H9 (cell line): ENCODE data around the gene PAXX. TPM values are rescaled to one million over a fixed set of nuclear protein-coding genes. Genes with fewer than 3 reads are reported as not detected.

Source experiments
- DNase-seq: peaks from one replicate; pipeline ENCODE4 v3.0.0-alpha.2; 2017
- H2AFZ ChIP-seq: one replicate; pipeline ENCODE4 v1.6.1; 2013; ENCODE audit warnings: mild to moderate bottlenecking, low read length, control low read depth, moderate library complexity
- H2AK5ac ChIP-seq: 2 replicates; pipeline ENCODE4 v1.6.1; 2013; ENCODE audit warnings: low read length, control low read depth, mixed read lengths; ENCODE audit not compliant: insufficient read length
- H2BK120ac ChIP-seq: one replicate; pipeline ENCODE4 v1.6.1; 2013; ENCODE audit warnings: low read depth, mild to moderate bottlenecking, low read length, control low read depth, inconsistent platforms; ENCODE audit not compliant: poor library complexity, severe bottlenecking
- H2BK12ac ChIP-seq: 2 replicates; pipeline ENCODE4 v1.6.1; 2013; ENCODE audit warnings: low read length, control low read depth, mixed read lengths, low read depth; ENCODE audit not compliant: insufficient read length
- H2BK15ac ChIP-seq: 2 replicates; pipeline ENCODE4 v1.6.1; 2013; ENCODE audit warnings: low read depth, low read length, control low read depth
- H2BK20ac ChIP-seq: one replicate; pipeline ENCODE4 v1.6.1; 2013; ENCODE audit warnings: low read depth, mild to moderate bottlenecking, low read length, control low read depth, inconsistent platforms; ENCODE audit not compliant: poor library complexity, severe bottlenecking
- H2BK5ac ChIP-seq: 2 replicates; pipeline ENCODE4 v1.6.1; 2013; ENCODE audit warnings: low read length, control low read depth, mixed read lengths; ENCODE audit not compliant: insufficient read length
- H3K14ac ChIP-seq: 2 replicates; pipeline ENCODE4 v1.6.1; 2013; ENCODE audit warnings: low read length, control low read depth; ENCODE audit not compliant: insufficient read depth
- H3K18ac ChIP-seq: 2 replicates; pipeline ENCODE4 v1.6.1; 2013; ENCODE audit warnings: low read depth, mild to moderate bottlenecking, mixed read lengths, low read length, control low read depth; ENCODE audit not compliant: insufficient read length
- H3K23ac ChIP-seq: 2 replicates; pipeline ENCODE4 v1.6.1; 2013; ENCODE audit warnings: low read length, control low read depth, mixed read lengths, low read depth; ENCODE audit not compliant: insufficient read length
- H3K23me2 ChIP-seq: 2 replicates; pipeline ENCODE4 v1.6.1; 2013; ENCODE audit warnings: low read depth, mild to moderate bottlenecking, mixed read lengths, low read length, control low read depth; ENCODE audit not compliant: insufficient read length, poor library complexity, severe bottlenecking
- H3K27ac ChIP-seq: 2 replicates; pipeline ENCODE4 v1.5.1; 2013; ENCODE audit warnings: low read length, control low read depth, mixed read lengths, low read depth; ENCODE audit not compliant: insufficient read length
- H3K27me3 ChIP-seq: 2 replicates; pipeline ENCODE4 v1.6.1; 2013; ENCODE audit warnings: low read length, control low read depth, inconsistent platforms; ENCODE audit not compliant: insufficient read depth
- H3K4ac ChIP-seq: 2 replicates; pipeline ENCODE4 v1.6.1; 2013; ENCODE audit warnings: low read depth, mild to moderate bottlenecking, control low read depth, inconsistent platforms, low read length, moderate library complexity
- H3K4me1 ChIP-seq: 2 replicates; pipeline ENCODE4 v1.6.1; 2013; ENCODE audit warnings: low read length, control low read depth, inconsistent platforms; ENCODE audit not compliant: insufficient read depth
- H3K4me2 ChIP-seq: 2 replicates; pipeline ENCODE4 v1.6.1; 2013; ENCODE audit warnings: low read length, control low read depth, mixed read lengths; ENCODE audit not compliant: insufficient read length, insufficient read depth
- H3K56ac ChIP-seq: 2 replicates; pipeline ENCODE4 v1.6.1; 2013; ENCODE audit warnings: low read depth, mild to moderate bottlenecking, mixed read lengths, low read length, control low read depth; ENCODE audit not compliant: insufficient read length
- H3K79me1 ChIP-seq: 2 replicates; pipeline ENCODE4 v1.6.1; 2013; ENCODE audit warnings: low read depth, mild to moderate bottlenecking, moderate library complexity, low read length, control low read depth, inconsistent platforms; ENCODE audit not compliant: insufficient read depth, poor library complexity, severe bottlenecking
- H3K79me2 ChIP-seq: 2 replicates; pipeline ENCODE4 v1.6.1; 2013; ENCODE audit warnings: low read length, control low read depth, inconsistent platforms; ENCODE audit not compliant: insufficient read depth
- H3K9ac ChIP-seq: 2 replicates; pipeline ENCODE4 v1.6.1; 2013; ENCODE audit warnings: low read length, control low read depth, mixed read lengths; ENCODE audit not compliant: insufficient read length; ENCODE audit errors: extremely low read depth
- H3K9me3 ChIP-seq: one replicate; pipeline ENCODE4 v1.6.1; 2013; ENCODE audit warnings: low read depth, low read length, inconsistent platforms; ENCODE audit not compliant: control insufficient read depth
- H3T11ph ChIP-seq: one replicate; pipeline ENCODE4 v1.6.1; 2013; ENCODE audit warnings: mild to moderate bottlenecking, low read length, control low read depth, inconsistent platforms
- H4K20me1 ChIP-seq: one replicate; pipeline ENCODE4 v1.6.1; 2013; ENCODE audit not compliant: control insufficient read depth, insufficient read length, insufficient read depth
- H4K5ac ChIP-seq: 2 replicates; pipeline ENCODE4 v1.6.1; 2013; ENCODE audit warnings: low read depth, mild to moderate bottlenecking, mixed read lengths, low read length, control low read depth; ENCODE audit not compliant: insufficient read length
- H4K8ac ChIP-seq: replicated peaks from 2 replicates; pipeline ENCODE4 v1.6.1; 2013; ENCODE audit warnings: low read length, control low read depth, mixed read lengths, low read depth; ENCODE audit not compliant: insufficient read length
- H4K91ac ChIP-seq: 2 replicates; pipeline ENCODE4 v1.6.1; 2013; ENCODE audit warnings: low read depth, mild to moderate bottlenecking, moderate library complexity, mixed read lengths, low read length, control low read depth; ENCODE audit not compliant: insufficient read length
- H3K27ac Mint-ChIP-seq, 3 experiments: 2 replicates in 2 of 3; 3 replicates in 1 of 3; pipeline ENCODE4 v1.8.0; 2020 to 2021; ENCODE audit warnings: mixed read lengths in 3 of 3, mild to moderate bottlenecking in 1 of 3, moderate library complexity in 1 of 3
- H3K27me3 Mint-ChIP-seq: 2 replicates; pipeline ENCODE4 v1.8.0; 2021; ENCODE audit warnings: low read depth, mild to moderate bottlenecking, moderate library complexity, mixed read lengths
- H3K36me3 Mint-ChIP-seq, 3 experiments: 2 replicates in 2 of 3; 3 replicates in 1 of 3; pipeline ENCODE4 v1.8.0; 2020 to 2021; ENCODE audit warnings: low read depth in 3 of 3, mixed read lengths in 3 of 3; ENCODE audit not compliant: insufficient read depth in 1 of 3
- H3K4me1 Mint-ChIP-seq, 2 experiments: 2 replicates each; pipeline ENCODE4 v1.8.0; 2020; ENCODE audit warnings: mixed read lengths in 2 of 2
- H3K4me3 Mint-ChIP-seq, 2 experiments: 2 replicates in 1 of 2; 3 replicates in 1 of 2; pipeline ENCODE4 v1.8.0; 2020 to 2021; ENCODE audit warnings: mild to moderate bottlenecking in 2 of 2, mixed read lengths in 2 of 2, moderate library complexity in 1 of 2
- H3K9me3 Mint-ChIP-seq, 2 experiments: 2 replicates in 1 of 2; 3 replicates in 1 of 2; pipeline ENCODE4 v1.8.0; 2020; ENCODE audit warnings: mild to moderate bottlenecking in 2 of 2, mixed read lengths in 2 of 2, moderate library complexity in 1 of 2
- WGBS: extraction: QIAGEN DNeasy Blood & Tissue Kit; methylation state at CpG from one replicate; pipeline ENCODE4 v1.1.7; 2013; ENCODE audit warnings: missing lambda C conversion rate, low lambda C conversion rate, mixed read lengths; ENCODE audit not compliant: insufficient read length; ENCODE audit errors: extremely low coverage; 5-methylcytosine and 5-hydroxymethylcytosine counted together
- total RNA-seq: library from RNA; stranded (reverse); gene quantifications from 2 replicates; pipeline ENCODE4 v1.2.1, GENCODE V29; 2021
- TF ChIP-seq, protein P1 (sequence below): fragments of 200-600 bp; sonication (generic); conservative IDR thresholded peaks from 3 replicates; pipeline ENCODE4 v1.8.0; 2021; ENCODE audit warnings: antibody characterized with exemption, mild to moderate bottlenecking

PAXX gene
- total RNA-seq, 1 experiment from 2014 or later = 51.2 TPM

DNA sequence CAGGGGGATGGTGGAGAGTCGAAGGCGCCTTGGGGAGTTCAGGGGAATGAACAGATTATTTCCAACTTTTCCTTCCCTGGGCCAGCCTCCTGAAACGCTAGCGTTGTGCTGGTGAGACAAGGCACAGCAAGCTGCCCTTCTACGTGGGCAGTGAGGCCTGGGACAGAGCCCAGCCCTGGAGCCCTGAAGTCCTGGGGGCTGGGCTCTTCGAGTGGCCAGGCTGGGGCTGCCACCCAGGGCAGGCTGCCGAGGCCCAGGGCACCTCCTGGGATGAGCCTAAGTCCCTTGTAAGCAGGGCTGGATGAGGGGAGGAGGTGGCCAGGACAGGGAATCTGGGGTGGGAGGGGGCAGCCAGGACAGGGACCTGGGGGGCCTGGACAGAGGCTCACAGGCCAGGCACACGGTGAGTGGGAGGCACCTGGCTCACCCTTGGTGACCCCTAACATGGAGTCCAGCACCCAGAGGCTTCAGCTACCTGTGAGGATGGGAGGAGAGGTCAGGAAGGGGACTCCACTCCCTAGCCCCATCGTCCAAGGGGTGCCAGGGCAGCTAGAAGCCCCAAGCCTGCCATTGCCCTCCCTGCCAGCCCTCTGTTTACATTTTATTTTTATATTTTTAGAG, 41.5 kb upstream of the PAXX start:
- H3K27me3 Mint-ChIP-seq = no peaks in the 10 kb centered on the region
- no peaks in the 10 kb centered on the region for H3K36me3 Mint-ChIP-seq
- TF ChIP-seq, protein P1, sequence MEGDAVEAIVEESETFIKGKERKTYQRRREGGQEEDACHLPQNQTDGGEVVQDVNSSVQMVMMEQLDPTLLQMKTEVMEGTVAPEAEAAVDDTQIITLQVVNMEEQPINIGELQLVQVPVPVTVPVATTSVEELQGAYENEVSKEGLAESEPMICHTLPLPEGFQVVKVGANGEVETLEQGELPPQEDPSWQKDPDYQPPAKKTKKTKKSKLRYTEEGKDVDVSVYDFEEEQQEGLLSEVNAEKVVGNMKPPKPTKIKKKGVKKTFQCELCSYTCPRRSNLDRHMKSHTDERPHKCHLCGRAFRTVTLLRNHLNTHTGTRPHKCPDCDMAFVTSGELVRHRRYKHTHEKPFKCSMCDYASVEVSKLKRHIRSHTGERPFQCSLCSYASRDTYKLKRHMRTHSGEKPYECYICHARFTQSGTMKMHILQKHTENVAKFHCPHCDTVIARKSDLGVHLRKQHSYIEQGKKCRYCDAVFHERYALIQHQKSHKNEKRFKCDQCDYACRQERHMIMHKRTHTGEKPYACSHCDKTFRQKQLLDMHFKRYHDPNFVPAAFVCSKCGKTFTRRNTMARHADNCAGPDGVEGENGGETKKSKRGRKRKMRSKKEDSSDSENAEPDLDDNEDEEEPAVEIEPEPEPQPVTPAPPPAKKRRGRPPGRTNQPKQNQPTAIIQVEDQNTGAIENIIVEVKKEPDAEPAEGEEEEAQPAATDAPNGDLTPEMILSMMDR = no peak
- Histone ChIP-seq H4K8ac (no peak overlapping the region), H4K20me1 (no peaks in the 10 kb centered on the region), H3K4me2 (peak overlapping the region; percentile 55), H3K27ac (no peak overlapping the region), H4K5ac (no peak overlapping the region), H3K4ac (no peak overlapping the region), H3K56ac (no peak overlapping the region), H3K23ac (no peak overlapping the region), H2BK12ac (no peak overlapping the region), H3K4me1 (no peaks in the 10 kb centered on the region), H3K9me3 (no peaks in the 10 kb centered on the region), H3K79me1 (no peaks in the 10 kb centered on the region), H2BK120ac (no peak overlapping the region), H2AFZ (no peak overlapping the region), H2AK5ac (no peak overlapping the region), H3K14ac (0 out of 2 replicates have a peak overlapping the region, but pooled peaks have one; percentile 9), H3K79me2 (no peaks in the 10 kb centered on the region), H2BK5ac (no peak overlapping the region), H3K18ac (no peak overlapping the region), H3K9ac (no peak overlapping the region), H2BK15ac (no peak overlapping the region), H2BK20ac (no peak overlapping the region), H3K23me2 (peaks cover 5% of the 10 kb centered on the region), H4K91ac (no peak overlapping the region), H3T11ph (no peak overlapping the region), H3K27me3 (no peaks in the 10 kb centered on the region)
- no peak overlapping the region; a peak in 1 of 7 replicates for H3K27ac Mint-ChIP-seq
- H3K9me3 Mint-ChIP-seq = no peaks in the 10 kb centered on the region
- peak overlapping the region; percentile 74 to 81 for H3K4me3 Mint-ChIP-seq
- no peak for DNase-seq
- no CpG with 5 or more reads among the region's 9 CpGs for WGBS
- peaks cover 8 to 12% of the 10 kb centered on the region in 2 experiments for H3K4me1 Mint-ChIP-seq
